GM18907 (cell line): Measurements from ENCODE around the gene RASSF8.

Source experiments
- ATAC-seq: cut with Tn5 transposase; IDR thresholded peaks from one replicate; pipeline ENCODE4 v1.9.1; 2021; ENCODE audit warnings: mild to moderate bottlenecking, moderate library complexity; ENCODE audit not compliant: unreplicated experiment

RASSF8 gene

GRCh38 chr12:25990495-25990894 lies 32.0 kb downstream of the RASSF8 start:
- no peak for ATAC-seq

- no peak for ATAC-seq
Measured at GRCh38 chr12:25992026-25992782, 33.7 kb downstream of the RASSF8 start.

- ATAC-seq: no peak
Measured at GRCh38 chr12:25993901-25994651, 35.6 kb downstream of the RASSF8 start.

- no peak for ATAC-seq
Measured at GRCh38 chr12:25994901-25995625, 36.6 kb downstream of the RASSF8 start.

GRCh38 chr12:25995906-25996305 lies 37.4 kb downstream of the RASSF8 start:
- ATAC-seq: no peak

GRCh38 chr12:25996677-25997076 lies 38.2 kb downstream of the RASSF8 start:
- no peak for ATAC-seq

GRCh38 chr12:25997201-25997963 lies 38.9 kb downstream of the RASSF8 start:
- no peak for ATAC-seq

GRCh38 chr12:26000898-26001297 lies 42.4 kb downstream of the RASSF8 start:
- no peak for ATAC-seq

GRCh38 chr12:26001530-26001929 lies 43.0 kb downstream of the RASSF8 start:
- ATAC-seq: no peak

GRCh38 chr12:26003065-26003464 lies 44.6 kb downstream of the RASSF8 start:
- no peak for ATAC-seq

- ATAC-seq: no peak
Measured at GRCh38 chr12:26007566-26007965, 49.1 kb downstream of the RASSF8 start.

GRCh38 chr12:26009593-26009992 lies 51.1 kb downstream of the RASSF8 start:
- ATAC-seq: no peak

GRCh38 chr12:26010293-26010821 lies 51.9 kb downstream of the RASSF8 start:
- ATAC-seq: no peak

GRCh38 chr12:26011099-26011498 lies 52.6 kb downstream of the RASSF8 start:
- no peak for ATAC-seq

GRCh38 chr12:26014085-26014484 lies 55.6 kb downstream of the RASSF8 start:
- no peak for ATAC-seq

- no peak for ATAC-seq
Measured at GRCh38 chr12:26016516-26016915, 58.0 kb downstream of the RASSF8 start.

GRCh38 chr12:26017484-26018211 lies 59.2 kb downstream of the RASSF8 start:
- ATAC-seq: no peak

GRCh38 chr12:26018926-26019325 lies 60.4 kb downstream of the RASSF8 start:
- no peak for ATAC-seq

GRCh38 chr12:26021534-26021933 lies 63.1 kb downstream of the RASSF8 start:
- no peak for ATAC-seq

- ATAC-seq: no peak
Measured at GRCh38 chr12:26022043-26022442, 63.6 kb downstream of the RASSF8 start.
